ENCODE results near the gene PRKD2. TPM values are rescaled to one million over a fixed set of nuclear protein-coding genes. Genes with fewer than 3 reads are reported as not detected.

The PRKD2 gene
- total and polyA plus RNA-seq, 4 donors: 8.0 to 30.4 (median 24.5) TPM

DNA sequence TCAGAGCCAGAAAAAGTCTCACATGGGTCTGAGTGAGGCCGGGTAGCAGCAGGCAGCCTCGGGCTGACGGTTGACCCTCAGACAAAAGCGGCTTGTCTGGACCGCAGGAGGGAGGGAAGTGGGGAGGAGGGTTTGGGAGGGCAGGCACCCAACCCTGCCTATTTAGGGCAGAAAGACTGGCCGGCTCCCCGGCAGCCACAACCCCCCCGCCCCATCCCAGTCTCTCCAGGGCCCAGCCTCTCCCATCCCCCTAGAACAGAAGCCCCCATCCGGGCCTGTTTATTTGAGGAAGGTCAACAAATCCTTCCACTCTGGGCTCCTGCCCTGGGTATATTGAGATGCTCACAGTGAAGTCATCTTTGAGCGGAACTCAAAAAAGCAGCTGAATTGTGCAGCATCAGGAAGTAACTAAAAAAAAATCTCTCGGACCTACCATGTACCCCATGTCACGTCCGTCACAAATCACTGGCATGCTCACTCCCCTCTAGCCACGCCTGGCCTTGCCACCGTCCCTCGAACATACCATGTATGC lies 62.2 kb downstream of the PRKD2 start:
- Histone ChIP-seq H3K4me1 (ENCODE audit: control insufficient read depth, insufficient read depth, low read length) (peaks cover 29% of the 10 kb centered on the region), H3K36me3 (ENCODE audit: control insufficient read depth, insufficient read depth, low read length) (peaks cover 29% of the 10 kb centered on the region), H3K4me3 (ENCODE audit: low read depth, low read length) (no peak overlapping the region), H3K27me3 (ENCODE audit: control insufficient read depth, insufficient read depth, low read length) (peaks cover 5% of the 10 kb centered on the region), H3K27ac (ENCODE audit: low read depth, low read length) (peak overlapping the region; percentile 79), H3K9me3 (ENCODE audit: control insufficient read depth, insufficient read depth, low read length) (no peaks in the 10 kb centered on the region)
- DNase-seq (ENCODE audit: low read depth in 4 of 6, low spot score in 6 of 6): peak in 3 of 6 donors; percentile 31 to 73 (median 33)
- 22% methylated on average over 10 of the region's 16 CpGs for WGBS (ENCODE audit: insufficient coverage)

DNA sequence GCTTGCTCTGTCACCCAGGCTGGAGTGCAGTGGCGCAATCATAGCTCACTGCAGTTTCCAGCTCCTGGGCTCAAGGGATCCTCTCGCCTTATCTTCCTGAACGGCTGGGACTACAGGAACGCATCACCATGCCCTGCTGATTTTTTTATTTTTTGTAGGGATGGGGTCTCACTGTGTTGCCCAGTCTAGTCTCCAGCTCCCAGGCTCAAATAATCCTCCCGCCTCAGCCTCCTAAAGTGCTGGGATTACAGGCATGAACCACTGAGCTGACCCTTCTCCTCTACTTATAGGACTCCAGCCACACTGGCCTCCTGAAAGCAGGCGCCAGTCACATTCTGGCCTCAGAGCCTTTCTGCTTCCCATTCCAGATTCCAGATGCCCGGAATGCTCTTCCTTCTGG lies 66.5 kb downstream of the PRKD2 start:
- H3K4me1 ChIP-seq (ENCODE audit: control insufficient read depth, insufficient read depth, low read length): peaks cover 19% of the 10 kb centered on the region
- DNase-seq (ENCODE audit: low read depth in 4 of 6, low spot score in 6 of 6): no peak

DNA sequence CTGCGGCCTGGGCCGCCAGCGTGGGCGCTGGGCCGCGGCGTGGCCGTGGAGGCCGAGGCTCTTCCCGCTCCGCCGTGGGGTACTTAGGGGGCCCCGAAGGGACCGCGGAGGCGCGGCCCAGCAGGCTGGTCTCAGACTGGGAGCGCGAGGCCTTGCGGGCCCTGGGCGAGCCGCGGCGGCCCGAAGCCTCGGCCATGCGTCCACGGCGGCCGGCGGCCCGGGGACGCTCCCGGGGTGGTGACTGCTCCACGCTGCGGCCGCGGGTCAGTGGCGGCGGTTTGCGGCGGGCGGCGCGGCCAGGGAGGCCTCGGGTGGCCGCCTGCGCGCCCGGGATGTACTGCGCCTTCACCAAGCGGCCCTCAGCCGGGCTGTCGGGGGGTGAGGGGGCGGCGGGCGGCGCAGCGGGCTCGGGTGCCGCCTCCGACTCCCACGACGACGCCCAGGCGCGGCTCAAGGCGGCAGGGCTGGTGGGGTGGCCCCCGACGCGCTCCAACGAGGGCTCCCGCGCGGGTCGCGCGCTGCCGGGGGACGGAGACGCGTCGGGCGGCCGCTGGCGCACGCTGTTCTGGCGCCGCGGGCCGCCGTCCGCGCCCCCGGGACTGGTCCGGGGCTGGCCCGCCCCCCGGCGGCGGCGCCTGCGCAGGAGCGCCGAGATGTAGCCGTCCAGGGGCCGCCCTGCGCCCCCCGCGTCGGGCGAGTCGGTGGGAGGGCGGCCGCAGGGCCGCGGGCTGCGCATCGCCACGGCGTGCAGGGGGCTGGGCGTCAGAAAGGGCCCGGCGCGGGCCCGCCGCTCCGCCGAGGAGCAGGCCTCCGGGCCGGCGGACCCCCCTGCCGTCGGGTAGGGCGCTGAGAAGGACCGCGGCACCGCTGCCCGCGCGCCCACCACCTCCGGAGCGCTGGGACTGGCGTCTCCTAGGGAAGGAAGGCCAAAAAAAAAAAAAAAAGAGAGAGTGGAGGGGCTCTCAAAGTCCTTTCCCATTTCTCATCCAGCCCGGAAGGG lies 67.7 kb downstream of the PRKD2 start:
- peaks cover 7% of the 10 kb centered on the region for H3K4me1 ChIP-seq (ENCODE audit: control insufficient read depth, insufficient read depth, low read length)
- no peaks in the 10 kb centered on the region for H3K9me3 ChIP-seq (ENCODE audit: control insufficient read depth, insufficient read depth, low read length)
- H3K27me3 ChIP-seq (ENCODE audit: control insufficient read depth, insufficient read depth, low read length): peaks cover 13% of the 10 kb centered on the region
- no peak for DNase-seq (ENCODE audit: low read depth in 4 of 6, low spot score in 6 of 6)
- H3K36me3 ChIP-seq (ENCODE audit: control insufficient read depth, insufficient read depth, low read length): peaks cover 32% of the 10 kb centered on the region
- H3K4me3 ChIP-seq (ENCODE audit: low read depth, low read length): no peak overlapping the region
- no peak overlapping the region for H3K27ac ChIP-seq (ENCODE audit: low read depth, low read length)
- WGBS (ENCODE audit: insufficient coverage): 31% methylated on average over 124 of the region's 144 CpGs

More for the DNA sequence above, 66.5 kb downstream of the PRKD2 start:
- H3K9me3 ChIP-seq (ENCODE audit: control insufficient read depth, insufficient read depth, low read length): no peaks in the 10 kb centered on the region
- H3K27me3 ChIP-seq (ENCODE audit: control insufficient read depth, insufficient read depth, low read length): peaks cover 13% of the 10 kb centered on the region
- no peak overlapping the region for H3K4me3 ChIP-seq (ENCODE audit: low read depth, low read length)
- 95% methylated on average over 4 of the region's 7 CpGs for WGBS (ENCODE audit: insufficient coverage)
- H3K27ac ChIP-seq (ENCODE audit: low read depth, low read length): no peak overlapping the region
- peaks cover 32% of the 10 kb centered on the region for H3K36me3 ChIP-seq (ENCODE audit: control insufficient read depth, insufficient read depth, low read length)

DNA sequence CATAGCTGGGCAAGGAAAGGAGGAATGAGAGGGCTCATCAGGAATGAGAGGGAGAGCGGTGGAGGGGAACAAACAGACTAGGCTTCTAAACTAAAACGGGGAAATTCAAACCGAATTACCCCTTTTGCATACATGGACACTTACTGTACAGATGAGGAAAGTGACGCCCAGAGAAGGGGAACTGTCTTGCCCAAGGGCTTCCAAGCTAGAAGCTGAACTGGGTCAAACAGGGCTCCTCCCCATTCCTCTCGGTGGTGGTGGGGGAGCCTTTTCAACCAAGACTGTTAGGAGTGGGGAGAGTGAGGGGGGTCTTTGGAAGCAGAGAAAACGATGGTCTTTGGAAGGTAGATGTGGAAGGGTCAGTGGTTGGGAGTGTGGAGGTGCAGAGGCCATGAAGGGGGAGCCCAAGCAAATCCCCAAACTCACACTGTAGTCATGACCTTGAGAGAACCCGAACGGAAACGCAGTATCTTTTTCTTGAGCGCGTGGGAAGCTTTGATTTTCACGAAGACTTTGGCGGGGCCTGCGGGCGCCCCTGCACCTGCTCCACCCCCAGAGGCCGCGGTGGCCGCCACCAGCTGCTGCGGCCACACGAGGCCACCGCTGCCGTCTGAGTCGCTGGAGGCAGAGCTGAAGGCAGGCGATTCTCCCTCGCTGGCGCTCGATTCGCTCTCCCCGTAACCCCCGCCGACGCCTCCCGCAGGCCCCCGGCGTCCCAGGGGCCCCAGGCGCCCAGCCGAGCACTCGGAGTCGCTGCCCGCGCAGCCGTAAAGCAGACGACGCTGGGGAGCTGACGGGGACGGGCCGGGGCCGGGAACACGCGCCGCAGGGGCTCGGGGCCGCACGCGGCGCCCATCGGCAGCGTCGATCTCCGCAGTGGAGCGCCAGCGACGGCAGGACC lies 68.6 kb downstream of the PRKD2 start:
- Histone ChIP-seq H3K4me1 (ENCODE audit: control insufficient read depth, insufficient read depth, low read length) (no peaks in the 10 kb centered on the region), H3K4me3 (ENCODE audit: low read depth, low read length) (no peak overlapping the region), H3K27me3 (ENCODE audit: control insufficient read depth, insufficient read depth, low read length) (peaks cover 13% of the 10 kb centered on the region), H3K9me3 (ENCODE audit: control insufficient read depth, insufficient read depth, low read length) (no peaks in the 10 kb centered on the region), H3K27ac (ENCODE audit: low read depth, low read length) (no peak overlapping the region), H3K36me3 (ENCODE audit: control insufficient read depth, insufficient read depth, low read length) (peaks cover 32% of the 10 kb centered on the region)
- 38% methylated on average over 59 of the region's 63 CpGs for WGBS (ENCODE audit: insufficient coverage)
- DNase-seq (ENCODE audit: low read depth in 4 of 6, low spot score in 6 of 6): no peak

DNA sequence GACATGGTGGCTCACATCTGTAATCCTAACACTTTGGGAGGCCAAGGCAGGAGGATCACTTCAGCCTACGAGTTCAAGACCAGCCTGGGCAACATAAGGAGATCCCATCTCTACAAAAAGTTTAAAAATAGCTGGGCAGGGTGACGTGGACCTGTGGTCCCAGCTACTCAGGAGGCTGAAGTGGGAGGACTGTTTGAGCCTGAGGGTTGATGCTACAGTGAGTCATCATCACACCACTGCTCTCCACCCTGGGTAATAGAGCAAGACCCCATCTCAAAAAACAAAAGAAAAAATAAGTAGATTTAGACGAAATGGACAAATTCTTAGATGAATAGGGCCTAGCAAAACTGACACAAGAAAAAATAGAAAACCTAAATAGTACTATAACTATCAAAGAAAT lies 70.5 kb downstream of the PRKD2 start:
- no CpG with 5 or more reads among the region's 3 CpGs for WGBS (ENCODE audit: insufficient coverage)
- no peak overlapping the region for H3K27ac ChIP-seq (ENCODE audit: low read depth, low read length)
- no peak for DNase-seq (ENCODE audit: low read depth in 4 of 6, low spot score in 6 of 6)
- H3K9me3 ChIP-seq (ENCODE audit: control insufficient read depth, insufficient read depth, low read length): no peaks in the 10 kb centered on the region
- H3K4me1 ChIP-seq (ENCODE audit: control insufficient read depth, insufficient read depth, low read length): no peaks in the 10 kb centered on the region
- H3K36me3 ChIP-seq (ENCODE audit: control insufficient read depth, insufficient read depth, low read length): peaks cover 16% of the 10 kb centered on the region
- peaks cover 11% of the 10 kb centered on the region for H3K27me3 ChIP-seq (ENCODE audit: control insufficient read depth, insufficient read depth, low read length)
- no peak overlapping the region for H3K4me3 ChIP-seq (ENCODE audit: low read depth, low read length)

DNA sequence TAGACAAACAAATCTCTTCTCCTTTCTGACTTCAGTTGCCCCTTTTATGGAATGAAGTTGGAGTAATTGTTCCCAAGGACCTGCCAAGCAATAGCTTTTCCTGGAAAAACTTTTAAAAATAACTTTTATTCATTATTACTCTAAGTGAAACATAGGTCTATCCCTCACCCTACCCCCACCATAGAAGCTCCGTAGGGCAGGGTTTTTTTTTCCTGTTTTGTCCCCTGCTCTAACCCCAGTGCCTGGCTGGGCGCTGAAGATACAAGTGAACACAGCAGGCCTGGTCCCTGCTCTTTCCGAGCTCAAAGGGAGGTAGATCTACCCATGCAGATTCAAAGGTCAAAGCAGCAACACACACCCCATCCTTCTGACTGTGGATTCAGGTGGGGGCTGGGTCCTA lies 72.2 kb downstream of the PRKD2 start:
- H3K27me3 ChIP-seq (ENCODE audit: control insufficient read depth, insufficient read depth, low read length): peaks cover 9% of the 10 kb centered on the region
- H3K36me3 ChIP-seq (ENCODE audit: control insufficient read depth, insufficient read depth, low read length): peaks cover 11% of the 10 kb centered on the region
- peaks cover 5% of the 10 kb centered on the region for H3K4me1 ChIP-seq (ENCODE audit: control insufficient read depth, insufficient read depth, low read length)
- no peak overlapping the region for H3K4me3 ChIP-seq (ENCODE audit: low read depth, low read length)
- WGBS (ENCODE audit: insufficient coverage): 42% methylated on average over 2 of the region's 3 CpGs
- no peak for DNase-seq (ENCODE audit: low read depth in 4 of 6, low spot score in 6 of 6)
- H3K27ac ChIP-seq (ENCODE audit: low read depth, low read length): no peak overlapping the region
- H3K9me3 ChIP-seq (ENCODE audit: control insufficient read depth, insufficient read depth, low read length): no peaks in the 10 kb centered on the region

DNA sequence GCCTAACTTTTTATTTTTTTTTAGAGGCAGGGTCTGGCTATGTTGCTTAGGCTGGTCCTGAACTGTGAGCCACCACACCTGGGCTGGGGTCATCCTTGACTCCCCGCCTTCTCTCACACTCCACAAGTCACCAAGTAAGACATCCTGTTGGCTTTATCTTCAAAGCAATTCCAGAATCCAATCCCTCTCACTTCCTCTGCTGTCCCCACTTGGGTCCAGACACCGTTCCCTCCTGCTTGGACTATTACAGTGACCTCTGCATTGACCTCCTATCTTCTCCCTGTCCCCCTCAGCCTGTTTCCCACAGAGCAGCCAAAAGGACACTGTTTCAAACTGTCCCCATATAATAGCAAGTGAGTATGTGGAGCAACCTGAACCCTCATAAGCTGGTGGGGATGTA lies 76.3 kb downstream of the PRKD2 start:
- no peak overlapping the region for H3K27ac ChIP-seq (ENCODE audit: low read depth, low read length)
- H3K9me3 ChIP-seq (ENCODE audit: control insufficient read depth, insufficient read depth, low read length): no peaks in the 10 kb centered on the region
- no peak for DNase-seq (ENCODE audit: low read depth in 4 of 6, low spot score in 6 of 6)
- no peak overlapping the region for H3K4me3 ChIP-seq (ENCODE audit: low read depth, low read length)
- H3K36me3 ChIP-seq (ENCODE audit: control insufficient read depth, insufficient read depth, low read length): no peaks in the 10 kb centered on the region
- peaks cover 23% of the 10 kb centered on the region for H3K4me1 ChIP-seq (ENCODE audit: control insufficient read depth, insufficient read depth, low read length)
- WGBS (ENCODE audit: insufficient coverage): 94% methylated on average over 2 of the region's 2 CpGs
- H3K27me3 ChIP-seq (ENCODE audit: control insufficient read depth, insufficient read depth, low read length): peaks cover 5% of the 10 kb centered on the region

DNA sequence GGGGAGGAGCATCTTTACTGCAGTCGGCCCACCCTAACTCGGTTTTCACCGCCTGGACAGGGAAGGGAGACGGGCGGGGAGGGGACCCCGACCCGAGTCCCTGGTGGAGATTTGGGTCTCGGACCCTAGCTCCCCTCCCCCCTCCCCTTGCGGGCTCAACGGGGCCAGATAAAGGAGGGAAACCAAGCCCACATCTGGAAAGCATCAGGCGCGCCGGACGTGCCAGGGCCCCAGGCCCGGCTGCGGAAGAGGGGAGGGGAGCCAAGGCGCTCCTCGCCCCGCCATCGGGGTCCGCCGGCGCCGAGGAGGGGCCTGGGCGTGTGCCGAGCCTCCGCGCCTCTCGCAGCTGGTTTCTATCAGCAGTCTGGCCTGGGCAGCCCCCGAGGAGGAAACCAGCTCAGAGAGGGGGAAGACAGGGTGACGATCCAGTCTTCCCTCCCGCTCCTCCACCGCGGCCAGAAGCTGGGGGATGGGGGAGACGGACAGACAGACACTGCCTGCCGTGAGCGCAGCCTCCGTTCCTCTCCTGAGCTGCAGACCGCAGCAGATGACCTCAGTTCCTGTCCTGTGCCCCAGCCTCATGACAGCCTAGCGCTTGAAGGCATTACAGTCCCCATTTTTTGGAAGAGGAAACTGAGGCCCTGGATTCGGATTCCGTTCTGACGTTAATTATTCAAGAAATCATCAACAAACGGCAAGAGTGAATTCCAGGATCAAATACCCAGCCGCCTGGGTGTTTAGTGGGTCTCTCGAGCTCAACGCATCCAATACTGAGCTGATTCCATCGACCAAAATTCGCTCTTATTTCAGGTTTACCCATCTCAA lies 77.3 kb downstream of the PRKD2 start:
- peaks cover 29% of the 10 kb centered on the region for H3K4me1 ChIP-seq (ENCODE audit: control insufficient read depth, insufficient read depth, low read length)
- peak overlapping the region; percentile 42 for H3K4me3 ChIP-seq (ENCODE audit: low read depth, low read length)
- H3K9me3 ChIP-seq (ENCODE audit: control insufficient read depth, insufficient read depth, low read length): no peaks in the 10 kb centered on the region
- peak overlapping the region; percentile 84 for H3K27ac ChIP-seq (ENCODE audit: low read depth, low read length)
- peak in 2 of 6 donors; percentile 42 to 70 for DNase-seq (ENCODE audit: low read depth in 4 of 6, low spot score in 6 of 6)
- peaks cover 9% of the 10 kb centered on the region for H3K27me3 ChIP-seq (ENCODE audit: control insufficient read depth, insufficient read depth, low read length)
- WGBS (ENCODE audit: insufficient coverage): 1% methylated on average over 33 of the region's 49 CpGs
- H3K36me3 ChIP-seq (ENCODE audit: control insufficient read depth, insufficient read depth, low read length): no peaks in the 10 kb centered on the region

DNA sequence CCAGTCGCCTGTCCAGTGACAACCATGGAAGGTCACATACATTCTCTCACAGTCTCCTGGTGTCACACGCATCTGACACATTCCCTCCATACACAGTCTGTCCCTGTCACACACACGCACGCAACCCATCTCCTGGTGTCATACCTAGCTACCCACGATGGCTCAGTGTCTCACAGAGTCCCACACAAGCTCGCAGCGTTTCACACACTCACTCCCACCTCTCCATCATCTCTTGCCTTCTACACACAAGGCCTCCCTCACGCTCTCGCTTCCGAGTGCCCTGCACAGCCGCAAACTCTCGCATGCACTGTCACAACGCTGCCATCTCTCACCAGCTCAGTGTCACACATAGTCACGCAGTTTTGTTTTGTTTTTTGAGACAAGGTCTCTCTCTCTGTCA lies 79.7 kb downstream of the PRKD2 start:
- Histone ChIP-seq H3K36me3 (ENCODE audit: control insufficient read depth, insufficient read depth, low read length) (no peaks in the 10 kb centered on the region), H3K4me1 (ENCODE audit: control insufficient read depth, insufficient read depth, low read length) (peaks cover 44% of the 10 kb centered on the region), H3K9me3 (ENCODE audit: control insufficient read depth, insufficient read depth, low read length) (no peaks in the 10 kb centered on the region), H3K27me3 (ENCODE audit: control insufficient read depth, insufficient read depth, low read length) (peaks cover 24% of the 10 kb centered on the region), H3K4me3 (ENCODE audit: low read depth, low read length) (no peak overlapping the region), H3K27ac (ENCODE audit: low read depth, low read length) (no peak overlapping the region)
- WGBS (ENCODE audit: insufficient coverage): 76% methylated on average over 13 of the region's 14 CpGs
- no peak for DNase-seq (ENCODE audit: low read depth in 4 of 6, low spot score in 6 of 6)

Measured in spinal cord (tissue), 10 donors.